Vagina (tissue), 2 donors: ENCODE results near the gene FOXD2.

Experiments
- POLR2A ChIP-seq, 2 donors: fragments of 450-650 bp; IDR thresholded peaks; one replicate each; pipeline ENCODE4 v1.6.1; 2017; ENCODE audit warnings: antibody characterized with exemption in 2 of 2, mild to moderate bottlenecking in 2 of 2, moderate library complexity in 2 of 2
- TF ChIP-seq, protein P1 (sequence below), 3 experiments: fragments of 450-650 bp in 2 of 3; fragments of 200-600 bp in 1 of 3; sonication (generic) in 1 of 3; IDR thresholded peaks; one replicate each; pipeline ENCODE4 v1.5.1; 2017 to 2019; ENCODE audit warnings: antibody characterized with exemption in 3 of 3, mild to moderate bottlenecking in 2 of 3, moderate library complexity in 2 of 3

DNA sequence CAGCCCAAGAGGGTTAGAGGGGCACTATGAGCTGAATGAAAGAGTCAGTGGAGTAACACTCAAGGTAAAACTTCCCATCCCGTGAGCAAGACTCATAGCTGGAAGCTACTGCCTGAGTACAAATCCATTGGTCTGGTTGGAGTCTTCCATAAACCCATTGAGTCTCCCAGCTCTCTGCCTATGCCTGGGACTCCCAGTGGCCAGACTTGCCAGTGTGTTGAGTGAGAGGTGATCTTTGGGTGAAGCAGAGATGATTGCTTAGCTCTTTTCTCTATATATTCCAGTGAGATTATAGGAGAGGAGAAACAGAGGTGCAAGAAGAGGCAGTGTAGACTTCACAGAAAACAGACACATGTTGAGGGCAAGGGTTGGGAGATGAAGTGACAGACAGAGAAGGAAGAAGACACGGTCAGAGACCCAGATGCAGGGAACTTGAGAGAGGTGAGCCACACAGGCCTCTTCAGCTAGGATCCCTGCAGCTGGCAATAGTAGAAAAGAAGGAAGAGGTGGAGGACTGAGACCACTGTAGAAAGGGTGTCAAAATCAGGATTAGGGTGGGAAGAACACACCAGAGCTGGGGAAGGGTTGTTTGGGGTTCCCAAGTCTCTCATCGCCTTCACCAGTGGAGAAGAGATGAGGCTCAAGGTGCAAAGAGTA lies 3.7 kb downstream of the FOXD2 start:
- TF ChIP-seq POLR2A (IDR thresholded peaks at IDR 0.05): no peak
- TF ChIP-seq, protein P1, sequence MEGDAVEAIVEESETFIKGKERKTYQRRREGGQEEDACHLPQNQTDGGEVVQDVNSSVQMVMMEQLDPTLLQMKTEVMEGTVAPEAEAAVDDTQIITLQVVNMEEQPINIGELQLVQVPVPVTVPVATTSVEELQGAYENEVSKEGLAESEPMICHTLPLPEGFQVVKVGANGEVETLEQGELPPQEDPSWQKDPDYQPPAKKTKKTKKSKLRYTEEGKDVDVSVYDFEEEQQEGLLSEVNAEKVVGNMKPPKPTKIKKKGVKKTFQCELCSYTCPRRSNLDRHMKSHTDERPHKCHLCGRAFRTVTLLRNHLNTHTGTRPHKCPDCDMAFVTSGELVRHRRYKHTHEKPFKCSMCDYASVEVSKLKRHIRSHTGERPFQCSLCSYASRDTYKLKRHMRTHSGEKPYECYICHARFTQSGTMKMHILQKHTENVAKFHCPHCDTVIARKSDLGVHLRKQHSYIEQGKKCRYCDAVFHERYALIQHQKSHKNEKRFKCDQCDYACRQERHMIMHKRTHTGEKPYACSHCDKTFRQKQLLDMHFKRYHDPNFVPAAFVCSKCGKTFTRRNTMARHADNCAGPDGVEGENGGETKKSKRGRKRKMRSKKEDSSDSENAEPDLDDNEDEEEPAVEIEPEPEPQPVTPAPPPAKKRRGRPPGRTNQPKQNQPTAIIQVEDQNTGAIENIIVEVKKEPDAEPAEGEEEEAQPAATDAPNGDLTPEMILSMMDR (IDR thresholded peaks at IDR 0.05): no peak
